HG03025 (cell line): ENCODE data around the gene SLC25A17.
"Not testable (repeated sequence)": the region's sequence is repeated elsewhere in the genome, so short reads cannot be mapped to it uniquely, and the experiment has no call there.

Source experiments
- ATAC-seq: cut with Tn5 transposase; IDR thresholded peaks from one replicate; pipeline ENCODE4 v1.9.1; 2021; ENCODE audit warnings: mild to moderate bottlenecking, moderate library complexity; ENCODE audit not compliant: unreplicated experiment, low FRiP score

The SLC25A17 gene

DNA sequence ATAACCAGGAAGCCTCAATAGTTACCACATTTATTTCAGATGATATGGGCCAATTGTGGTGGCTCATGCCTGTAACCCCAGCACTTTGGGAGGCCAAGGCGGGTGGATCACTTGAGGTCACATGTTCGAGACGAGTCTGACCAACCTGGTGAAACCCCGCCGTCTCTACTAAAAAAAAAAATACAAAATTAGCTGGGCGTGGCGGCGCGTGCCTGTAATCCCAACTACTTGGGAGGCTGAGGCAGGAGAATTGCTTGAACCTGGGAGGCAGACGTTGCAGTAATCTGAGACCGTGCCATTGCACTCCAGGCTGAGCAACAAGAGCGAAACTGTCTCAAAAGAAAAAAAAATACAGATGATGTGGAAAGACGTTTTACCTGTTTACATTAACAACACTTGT is 60.3 kb downstream of the SLC25A17 start:
- ATAC-seq = not testable (repeated sequence)

DNA sequence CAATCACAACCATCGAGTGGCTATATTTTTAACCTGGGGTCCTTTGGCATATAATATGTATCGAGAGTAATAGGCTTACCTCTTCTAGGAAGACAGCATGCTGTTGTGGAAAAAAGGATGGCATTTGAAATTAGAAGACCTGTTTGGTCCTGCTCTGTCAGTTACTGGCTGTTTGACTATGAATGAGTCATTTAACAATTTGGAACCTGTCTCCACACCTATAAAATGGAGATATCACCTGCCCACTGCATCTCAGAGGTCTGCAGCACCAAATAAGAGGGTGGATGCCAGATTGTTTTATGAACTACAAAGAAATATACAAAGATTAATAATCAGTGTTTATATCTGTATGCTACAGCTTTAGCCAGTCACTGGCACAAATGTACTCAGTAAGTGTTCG is 60.8 kb downstream of the SLC25A17 start:
- no peak for ATAC-seq

DNA sequence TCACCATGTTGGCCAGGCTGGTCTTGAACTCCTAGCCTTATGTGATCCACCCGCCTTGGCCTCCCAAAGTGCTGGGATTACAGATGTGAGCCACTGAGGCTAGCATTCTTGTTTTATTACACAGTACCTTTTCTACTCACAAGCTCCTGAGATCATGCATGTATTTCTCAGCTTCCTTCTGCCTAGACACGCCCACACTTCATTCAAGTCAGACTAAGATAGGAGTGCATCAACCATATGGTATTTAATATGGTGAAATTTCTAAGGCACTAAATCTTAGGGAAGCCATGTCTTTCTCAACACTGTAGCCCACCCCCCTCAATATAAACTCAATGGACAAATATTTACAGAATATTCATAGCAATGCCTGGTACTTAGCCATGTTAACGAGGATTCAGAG is 62.1 kb downstream of the SLC25A17 start:
- no peak for ATAC-seq

DNA sequence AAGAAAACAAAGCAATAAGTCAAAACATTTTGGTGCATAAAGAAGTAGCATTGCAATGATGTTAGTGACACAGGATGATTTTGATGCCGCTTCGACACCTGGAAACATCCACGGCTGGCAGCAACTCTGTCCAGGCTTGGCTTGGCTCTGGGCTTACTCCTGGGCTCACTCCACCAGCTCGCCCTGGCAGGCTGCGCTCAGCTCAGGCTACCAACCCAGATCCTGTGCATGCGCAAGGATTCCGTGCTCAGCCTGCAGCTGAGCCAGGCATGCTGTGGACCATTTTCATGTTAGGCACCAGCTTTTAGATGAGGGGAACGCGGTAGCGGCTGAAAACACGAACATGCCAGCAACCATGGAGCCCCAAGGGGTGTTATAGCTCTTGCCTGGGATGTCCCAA is 66.0 kb downstream of the SLC25A17 start:
- no peak for ATAC-seq

DNA sequence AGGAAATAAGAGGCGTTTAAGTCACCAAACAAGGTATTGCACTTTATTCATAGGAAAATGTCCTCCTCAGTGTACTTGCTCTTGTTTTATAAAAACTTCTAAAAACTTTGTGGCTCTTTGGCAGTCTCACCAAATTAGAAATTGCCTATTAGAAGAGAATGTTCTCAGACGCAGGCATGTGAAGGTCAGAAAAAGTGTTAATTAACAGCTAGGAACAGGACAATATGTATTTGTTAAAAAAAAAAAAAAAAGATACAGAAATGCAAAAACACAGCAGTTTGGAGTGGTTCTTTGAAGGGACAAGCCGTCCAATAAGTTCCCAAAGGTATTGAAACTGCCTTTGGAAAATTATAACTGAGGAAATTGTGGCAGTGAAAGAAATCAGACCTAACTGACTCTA is 67.9 kb downstream of the SLC25A17 start:
- no peak for ATAC-seq

DNA sequence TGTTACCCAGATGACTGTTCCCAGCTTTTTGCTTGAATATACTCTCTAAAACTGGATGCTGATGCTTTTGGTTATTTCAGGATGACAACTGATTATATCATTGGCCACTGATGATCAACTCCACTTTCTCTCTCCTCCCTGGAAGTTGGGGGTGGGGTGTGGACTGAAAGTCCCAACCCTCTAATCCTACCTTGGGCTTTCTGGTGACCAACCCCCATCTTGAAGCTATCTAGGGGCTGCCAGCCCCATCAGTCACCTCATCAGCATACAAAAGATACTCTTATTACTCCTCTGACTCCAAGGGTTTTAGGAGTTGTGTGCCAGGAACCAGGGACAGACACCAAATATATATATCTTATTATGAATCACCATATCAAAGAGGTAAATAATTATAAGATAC is 69.3 kb downstream of the SLC25A17 start:
- no peak for ATAC-seq

DNA sequence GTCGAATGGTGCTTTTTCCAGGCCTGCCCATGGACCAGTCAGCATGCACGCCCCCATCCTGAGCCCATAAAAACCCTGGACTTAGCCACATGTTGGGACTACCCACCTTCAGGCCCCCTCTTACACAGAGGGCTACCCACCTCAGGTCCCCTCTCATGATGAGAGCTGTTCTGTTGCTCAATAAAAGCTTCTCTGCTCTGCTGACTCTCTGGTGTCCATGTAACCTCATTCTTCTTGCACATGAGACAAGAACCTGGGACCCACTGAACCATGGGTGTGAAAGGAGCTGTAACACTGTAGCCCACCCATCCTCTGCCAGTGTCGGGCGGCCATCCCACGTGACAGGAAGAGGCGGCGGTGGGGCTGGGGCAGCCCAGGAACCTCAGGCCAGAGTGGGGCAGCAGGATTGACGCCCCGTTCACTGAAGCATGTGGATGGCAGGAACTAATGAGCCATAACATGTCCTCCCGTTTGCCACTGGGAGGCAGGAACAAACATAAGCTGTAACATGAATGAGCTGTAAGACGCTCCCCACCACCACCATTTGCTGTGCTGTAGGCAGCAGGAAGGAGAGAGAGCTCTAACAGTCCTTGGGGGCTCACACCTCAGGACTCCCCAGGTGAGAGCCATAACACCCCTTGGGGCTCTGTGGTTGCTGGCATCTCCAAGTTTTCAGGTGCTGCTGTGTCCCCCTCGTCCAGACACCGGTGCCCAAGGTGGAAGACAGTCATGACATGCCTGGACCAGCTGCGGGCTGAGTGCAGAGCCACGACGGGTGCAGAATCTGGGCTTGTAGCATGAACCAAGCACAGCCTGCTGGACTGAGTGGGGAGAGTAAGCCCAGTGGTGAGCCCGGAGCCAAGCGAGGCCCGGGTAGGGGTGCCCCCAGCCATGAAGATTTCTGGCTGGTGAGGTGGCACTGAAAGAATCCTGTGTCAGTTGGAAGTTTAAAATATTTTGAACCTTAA is 70.5 kb downstream of the SLC25A17 start:
- no peak for ATAC-seq

DNA sequence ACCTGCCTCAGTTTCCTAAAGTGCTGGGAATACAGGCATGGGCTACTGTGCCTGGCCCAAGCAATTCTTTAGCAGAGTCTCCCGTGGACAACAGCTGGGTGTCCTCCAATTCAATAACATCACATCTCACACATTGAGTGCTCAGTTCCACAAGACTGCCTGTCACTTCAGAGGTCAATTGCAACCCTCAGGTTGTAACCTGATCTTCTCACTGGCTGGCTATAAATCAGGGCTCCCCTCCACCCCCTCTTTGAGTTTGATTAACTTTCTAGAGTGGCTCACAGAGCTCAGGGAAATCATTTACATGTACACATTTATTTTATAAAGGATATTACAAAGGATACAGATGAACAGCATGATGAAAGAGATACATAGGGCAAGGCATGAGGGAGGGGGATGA is 71.8 kb downstream of the SLC25A17 start:
- no peak for ATAC-seq

DNA sequence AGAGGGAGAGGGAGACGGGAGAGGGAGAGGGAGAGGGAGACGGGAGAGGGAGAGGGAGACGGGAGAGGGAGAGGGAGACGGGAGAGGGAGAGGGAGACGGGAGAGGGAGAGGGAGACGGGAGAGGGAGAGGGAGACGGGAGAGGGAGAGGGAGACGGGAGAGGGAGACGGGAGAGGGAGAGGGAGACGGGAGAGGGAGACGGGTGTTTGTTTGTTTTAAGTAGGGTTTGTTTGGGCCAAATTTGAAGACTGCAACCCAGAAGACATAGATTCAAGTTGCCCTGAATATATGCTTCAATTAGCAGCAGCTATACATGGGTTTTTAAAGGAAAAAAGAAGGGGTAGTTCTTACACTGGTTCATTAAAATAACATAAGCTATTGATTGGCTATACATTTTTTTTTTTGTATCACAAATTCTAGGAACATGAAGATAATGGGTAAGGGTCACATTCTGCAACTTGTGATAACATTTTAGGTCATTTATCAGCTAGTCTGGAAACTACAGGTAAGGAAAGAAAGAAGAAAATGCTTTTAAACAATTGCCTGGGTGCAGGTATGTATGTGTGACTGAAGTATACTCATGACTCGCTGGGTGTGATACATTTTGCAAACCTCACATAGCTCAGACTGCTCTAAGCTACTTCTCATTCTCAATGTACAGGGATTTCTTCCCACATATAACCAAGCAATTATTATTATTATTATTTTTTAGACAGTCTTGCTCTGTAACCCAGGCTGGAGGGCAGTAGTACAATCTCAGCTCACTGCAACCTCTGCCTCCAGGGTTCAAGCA is 72.5 kb downstream of the SLC25A17 start:
- ATAC-seq = no peak

DNA sequence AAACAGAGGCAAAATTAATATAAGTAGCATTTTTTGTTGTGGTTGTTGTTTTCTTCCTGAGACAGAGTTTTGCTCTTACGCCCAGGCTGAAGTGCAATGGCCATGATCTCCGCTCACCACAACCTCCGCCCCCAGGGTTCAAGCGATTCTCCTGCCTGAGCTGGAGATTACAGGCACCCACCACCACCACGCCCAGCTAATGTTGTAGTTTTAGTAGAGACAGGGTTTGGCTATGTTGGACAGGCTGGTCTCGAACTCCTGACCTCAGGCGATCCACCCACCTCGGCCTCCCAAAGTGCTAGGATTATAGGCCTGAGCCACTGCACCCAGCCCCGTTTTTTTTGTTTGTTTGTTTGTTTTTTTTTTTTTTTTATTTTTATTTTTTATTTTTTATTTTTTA is 75.4 kb downstream of the SLC25A17 start:
- ATAC-seq = no peak

DNA sequence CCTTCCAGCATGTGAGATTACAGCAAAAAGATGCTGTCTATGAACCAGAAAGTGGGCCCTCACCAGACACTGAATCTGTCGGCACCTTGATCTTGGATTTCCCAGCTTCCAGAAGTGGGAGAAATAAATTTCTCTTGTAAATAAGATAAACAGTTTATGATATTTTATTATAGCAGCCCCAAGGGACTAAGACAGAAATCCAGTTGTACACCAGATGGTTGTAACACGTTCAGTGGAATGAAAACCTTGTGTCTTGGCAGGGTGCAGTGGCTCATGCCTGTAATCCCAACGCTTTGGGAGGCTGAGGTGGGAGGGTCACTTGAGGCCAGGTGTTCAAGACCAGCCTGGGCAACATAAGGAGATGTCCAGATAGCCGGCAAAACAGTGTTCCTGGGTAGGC is 78.0 kb downstream of the SLC25A17 start:
- no peak for ATAC-seq

DNA sequence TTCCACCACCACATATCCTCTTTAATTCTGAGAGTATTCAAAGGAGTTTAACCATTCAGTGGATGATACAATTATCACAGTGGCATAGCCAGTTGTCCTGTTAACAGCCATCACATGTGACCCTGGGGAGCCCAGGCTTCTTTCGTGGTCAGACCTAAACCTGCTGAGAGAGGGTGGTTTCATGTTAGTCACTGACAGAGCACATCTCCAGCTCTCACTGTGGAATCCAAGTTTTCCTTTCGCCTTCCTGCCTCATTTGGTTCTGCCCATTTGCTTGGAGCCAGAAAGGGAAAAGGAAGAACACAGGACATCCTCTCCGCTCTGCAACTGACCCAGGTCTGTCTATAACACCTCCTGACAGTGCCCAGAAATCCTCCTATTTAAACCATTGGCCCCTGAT is 79.4 kb downstream of the SLC25A17 start:
- ATAC-seq = no peak

DNA sequence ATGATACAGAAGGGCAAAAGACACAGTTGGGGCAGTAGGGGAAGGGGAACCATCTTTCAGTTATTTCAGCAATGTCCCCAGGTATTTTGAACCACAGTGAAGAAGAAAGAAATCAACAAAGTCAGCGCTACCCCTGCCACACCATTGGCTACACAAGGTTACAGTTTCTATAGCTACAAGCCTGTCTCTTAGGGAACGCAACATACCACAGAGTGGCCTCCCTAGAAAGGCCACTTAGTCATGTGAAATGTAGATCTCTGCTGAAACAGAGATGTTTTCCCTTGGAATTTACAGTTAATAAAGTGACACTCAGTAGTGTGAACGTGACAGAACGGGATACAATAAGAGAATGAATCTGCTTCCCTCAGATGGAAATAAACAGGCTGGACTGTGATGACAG is 85.2 kb downstream of the SLC25A17 start:
- ATAC-seq = no peak

DNA sequence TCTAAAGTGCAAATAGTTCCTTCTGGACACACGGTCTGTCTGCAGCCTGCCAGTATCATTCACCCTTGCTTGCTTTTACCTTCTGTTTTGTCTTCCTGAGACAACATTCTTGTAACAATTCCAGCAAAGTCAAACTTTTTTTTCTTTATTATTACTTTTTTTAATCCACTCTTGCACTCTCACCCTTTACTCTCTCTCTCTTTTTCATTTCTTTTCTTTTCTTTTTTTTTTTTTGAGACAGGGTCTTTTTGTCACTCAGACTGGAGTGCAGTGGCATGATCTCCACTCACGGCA is 86.2 kb downstream of the SLC25A17 start:
- ATAC-seq = no peak

DNA sequence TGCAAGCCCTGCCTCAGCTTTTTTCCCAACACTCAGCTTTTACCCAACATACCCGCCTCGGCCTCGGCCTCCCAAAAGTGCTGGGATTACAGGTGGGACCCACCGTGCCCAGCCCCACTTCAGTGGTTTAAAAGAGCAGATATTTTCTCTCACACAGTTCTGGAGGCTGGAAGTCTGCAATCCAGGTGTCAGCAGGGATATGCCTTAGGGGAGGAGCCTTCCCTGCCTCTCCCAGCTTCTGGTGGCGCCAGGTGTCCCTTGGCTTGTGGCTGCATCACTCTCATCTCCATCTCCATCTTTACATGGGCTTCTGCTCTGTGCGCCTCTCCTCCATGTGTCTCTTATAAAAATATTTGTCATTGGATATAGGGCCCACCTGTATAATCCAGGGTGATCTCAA is 89.9 kb downstream of the SLC25A17 start:
- no peak for ATAC-seq

DNA sequence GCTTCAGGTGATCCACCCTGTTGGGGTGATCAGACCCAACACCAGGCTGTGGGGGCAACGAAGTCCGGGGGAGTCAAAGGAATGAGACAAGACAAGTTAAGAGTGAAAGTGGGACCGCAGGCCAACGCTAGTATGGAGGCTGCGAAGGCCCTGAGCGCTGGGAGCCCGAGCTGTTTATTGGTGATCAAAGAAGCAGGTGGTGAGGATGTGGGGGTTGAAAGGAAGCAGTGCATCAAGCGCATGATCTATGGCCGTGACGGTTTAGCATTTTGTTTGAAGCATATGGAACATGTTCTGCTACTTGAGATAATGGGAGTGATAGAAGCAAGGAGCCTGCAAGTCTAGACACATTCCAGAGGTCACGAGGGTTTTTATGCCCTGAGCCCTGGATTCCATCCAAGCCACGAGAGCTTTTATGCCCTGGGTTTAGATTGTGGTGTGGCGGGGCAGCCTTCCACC is 90.4 kb downstream of the SLC25A17 start:
- ATAC-seq = no peak

DNA sequence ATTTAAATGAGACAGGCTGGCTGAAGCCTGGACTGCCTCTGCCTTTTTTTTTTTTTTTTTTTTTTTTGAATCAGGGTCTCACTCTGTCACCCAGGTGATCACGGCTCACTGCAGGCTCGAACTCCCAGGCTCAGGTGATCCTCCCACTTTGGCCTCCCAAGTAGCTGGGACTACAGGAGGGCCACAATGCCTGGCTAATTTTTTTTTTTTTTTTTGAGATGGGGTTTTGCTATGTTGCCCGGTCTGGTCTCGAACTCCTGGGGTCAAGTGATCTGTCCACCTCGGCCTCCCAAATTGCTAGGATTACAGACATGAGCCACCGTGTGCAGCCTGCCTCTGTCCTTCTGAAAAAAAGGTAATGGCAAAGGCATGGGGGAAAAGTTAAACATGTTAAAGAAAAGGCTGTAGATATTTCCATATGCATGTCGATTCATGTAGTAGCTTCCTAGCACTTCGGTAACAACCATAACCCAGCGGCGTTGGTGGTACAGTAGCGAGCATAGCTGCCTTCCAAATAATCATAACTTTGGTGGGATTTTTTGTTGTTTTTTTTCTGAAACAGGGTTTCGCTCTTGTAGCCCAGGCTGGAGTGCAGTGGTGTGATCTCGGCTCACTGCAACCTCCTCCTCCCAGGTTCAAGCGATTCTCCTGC is 91.1 kb downstream of the SLC25A17 start:
- ATAC-seq = no peak

DNA sequence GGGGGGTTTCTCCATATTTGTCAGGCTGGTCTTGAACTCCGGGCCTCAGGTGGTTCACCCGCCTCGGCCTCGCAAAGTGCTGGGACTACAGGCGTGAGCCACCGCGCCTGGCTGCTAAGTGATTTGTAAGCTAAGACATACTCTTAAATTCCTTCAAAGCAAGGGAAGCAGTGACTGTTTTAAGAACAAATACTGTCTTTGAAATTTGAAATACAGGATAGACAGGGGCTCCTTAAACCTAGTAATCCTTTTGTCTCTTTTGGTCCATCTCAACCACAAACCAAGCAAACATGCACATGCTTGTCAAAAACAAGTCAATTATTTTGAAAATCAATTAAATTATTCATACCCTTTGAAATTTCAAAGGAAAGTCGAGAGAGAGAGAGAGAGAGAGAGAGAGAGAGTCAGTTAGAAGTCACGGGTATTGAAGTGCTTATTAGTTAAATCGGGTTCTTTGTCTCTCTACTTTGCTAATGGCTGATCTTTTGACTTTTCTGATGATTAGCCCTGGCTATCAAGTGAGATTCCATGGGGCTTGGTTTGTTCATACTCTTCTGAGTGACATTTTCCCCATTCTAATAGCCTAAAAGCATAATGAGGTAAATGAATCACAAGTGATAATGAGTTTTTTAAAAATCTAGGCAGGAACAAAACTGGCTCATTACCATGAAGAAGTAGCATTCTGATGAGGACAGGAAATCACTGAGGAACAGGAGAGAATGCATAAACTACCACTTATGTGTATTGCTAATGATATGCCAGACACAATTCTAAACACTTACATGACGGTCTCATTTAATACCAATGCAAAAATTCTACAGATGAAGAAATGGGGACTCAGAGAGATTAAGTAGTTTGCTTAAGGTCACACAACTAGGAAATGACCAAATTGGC is 91.8 kb downstream of the SLC25A17 start:
- ATAC-seq = no peak

DNA sequence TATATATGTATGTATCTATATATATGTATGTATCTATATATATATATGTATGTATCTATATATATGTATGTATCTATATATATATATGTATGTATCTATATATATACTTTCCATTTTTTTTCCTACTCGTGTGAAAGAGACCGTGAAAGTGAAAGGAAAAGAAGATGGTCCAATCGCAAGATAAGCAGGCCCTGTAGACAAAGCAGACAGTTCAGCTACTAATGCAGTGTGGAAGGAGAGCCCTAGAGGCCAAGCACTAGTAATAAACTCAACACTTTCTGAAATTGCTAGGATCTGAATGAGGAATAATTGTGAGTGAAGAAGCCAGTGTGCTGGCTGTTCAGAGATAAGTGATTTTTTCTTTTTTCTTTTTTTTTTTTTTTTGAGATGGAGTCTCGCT is 92.6 kb downstream of the SLC25A17 start:
- no peak for ATAC-seq

DNA sequence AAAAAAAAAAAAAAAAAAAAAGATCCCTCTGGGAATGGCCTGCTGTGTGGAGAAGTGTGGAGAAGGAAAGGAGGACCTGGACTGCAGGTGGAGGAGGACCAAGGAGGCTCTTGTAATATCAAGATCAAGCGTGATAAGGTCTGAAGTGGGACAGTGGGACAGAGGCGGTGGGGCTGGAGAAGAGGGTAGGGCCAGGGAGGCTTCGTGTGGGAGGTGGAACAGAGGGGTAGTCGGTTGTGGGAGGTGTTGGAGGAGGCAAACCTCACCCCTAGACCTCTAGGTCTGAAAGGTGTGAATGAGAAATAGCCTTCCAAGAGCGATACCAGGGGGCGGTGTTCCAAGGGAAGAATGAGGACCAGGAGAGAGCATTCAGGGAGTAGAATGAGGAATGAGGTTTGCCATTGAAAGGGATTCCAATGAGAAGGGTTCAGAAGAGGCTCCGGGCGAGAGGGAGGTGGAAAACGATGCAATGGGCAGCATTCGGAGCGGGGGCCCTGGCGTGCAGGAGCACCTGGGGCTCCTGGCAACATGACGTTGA is 95.7 kb downstream of the SLC25A17 start:
- no peak for ATAC-seq
